Measurements from ENCODE around the gene C17orf107. TPM values are rescaled to one million over a fixed set of nuclear protein-coding genes. Genes with fewer than 3 reads are reported as not detected.
A peak's percentile ranks its signal among the peaks of the same experiment; 100 is the strongest.

C17orf107 gene
- total and polyA plus RNA-seq, 3 experiments from 2014 or later, result 2.0 to 2.3 (median 2.2) TPM

GRCh38 chr17:4945176-4945943 is 46.0 kb downstream of the C17orf107 start:
- Mint-ChIP-seq H3K27me3 (peaks cover 0 to 5% of the 10 kb centered on the region in 2 donors), H3K36me3 (peaks cover 13 to 70% (median 29%) of the 10 kb centered on the region in 3 donors), H3K4me3 (peak overlapping the region; percentile 94 to 100 (median 97)), H3K9me3 (no peaks in the 10 kb centered on the region), H3K4me1 (peaks cover 58 to 70% (median 69%) of the 10 kb centered on the region in 3 donors), H3K27ac (peak overlapping the region; percentile 92 to 99 (median 96))
- DNase-seq, result peak; percentile 39 to 88 (median 60)
- H3K9me3 ChIP-seq (ENCODE audit: low read length), result no peaks in the 10 kb centered on the region
- H3K4me3 ChIP-seq (ENCODE audit: low read length), result peak overlapping the region; percentile 51
- ChIA-PET CTCF (interaction anchor here (2.6 to 3.3 kb wide), 2 partner anchors 22 to 36 kb away, joined by 7 to 17 read pairs; partner anchors contain the start of gene SPAG7), POLR2A (interaction anchor here (0.7 to 11.7 kb wide), 3 partner anchors 22 to 104 kb away, joined by 3 to 187 read pairs (median 4); partner anchors contain the start of genes C17orf107 and SPAG7)
- H3K27me3 ChIP-seq (ENCODE audit: insufficient read depth, low read length, poor library complexity, severe bottlenecking), result no peaks in the 10 kb centered on the region
- H3K4me1 ChIP-seq (ENCODE audit: insufficient read depth, low read length), result peaks cover 64% of the 10 kb centered on the region
- H3K36me3 ChIP-seq (ENCODE audit: insufficient read depth, low read length), result peaks cover 35% of the 10 kb centered on the region
- peak overlapping the region; percentile 65 for H3K27ac ChIP-seq (ENCODE audit: low read depth, low read length)

GRCh38 chr17:4945944-4946280 is 46.6 kb downstream of the C17orf107 start:
- Histone ChIP-seq H3K4me3 (ENCODE audit: low read length) (peak overlapping the region; percentile 97), H3K4me1 (ENCODE audit: insufficient read depth, low read length) (peaks cover 67% of the 10 kb centered on the region), H3K36me3 (ENCODE audit: insufficient read depth, low read length) (peaks cover 35% of the 10 kb centered on the region), H3K27ac (ENCODE audit: low read depth, low read length) (peak overlapping the region; percentile 58), H3K27me3 (ENCODE audit: insufficient read depth, low read length, poor library complexity, severe bottlenecking) (no peaks in the 10 kb centered on the region), H3K9me3 (ENCODE audit: low read length) (no peaks in the 10 kb centered on the region)
- ChIA-PET POLR2A (interaction anchor here (1.4 to 11.7 kb wide), 2 partner anchors 21 to 46 kb away, joined by 4 to 187 read pairs; partner anchors contain the start of genes C17orf107 and SPAG7), CTCF (interaction anchor here (2.6 to 3.3 kb wide), 2 partner anchors 22 to 37 kb away, joined by 7 to 17 read pairs; partner anchors contain the start of gene SPAG7)
- no peaks in the 10 kb centered on the region for H3K9me3 Mint-ChIP-seq
- peak overlapping the region; percentile 92 to 99 (median 96) for H3K27ac Mint-ChIP-seq
- H3K4me1 Mint-ChIP-seq, result peaks cover 64 to 74% (median 73%) of the 10 kb centered on the region in 3 donors
- peak overlapping the region; percentile 94 to 100 (median 97) for H3K4me3 Mint-ChIP-seq
- peaks cover 13 to 64% (median 29%) of the 10 kb centered on the region in 3 donors for H3K36me3 Mint-ChIP-seq
- no peak for DNase-seq
- peaks cover 0 to 5% of the 10 kb centered on the region in 2 donors for H3K27me3 Mint-ChIP-seq

- Histone ChIP-seq H3K27ac (ENCODE audit: low read depth, low read length) (peak overlapping the region; percentile 58), H3K27me3 (ENCODE audit: insufficient read depth, low read length, poor library complexity, severe bottlenecking) (no peaks in the 10 kb centered on the region), H3K36me3 (ENCODE audit: insufficient read depth, low read length) (peaks cover 35% of the 10 kb centered on the region), H3K4me3 (ENCODE audit: low read length) (peak overlapping the region; percentile 97), H3K4me1 (ENCODE audit: insufficient read depth, low read length) (peaks cover 61% of the 10 kb centered on the region), H3K9me3 (ENCODE audit: low read length) (no peaks in the 10 kb centered on the region)
- peak overlapping the region; percentile 73 to 97 (median 92) for H3K27ac Mint-ChIP-seq
- H3K36me3 Mint-ChIP-seq, result peaks cover 13 to 59% (median 29%) of the 10 kb centered on the region in 3 donors
- peaks cover 61 to 73% (median 71%) of the 10 kb centered on the region in 3 donors for H3K4me1 Mint-ChIP-seq
- no peak for DNase-seq
- no peaks in the 10 kb centered on the region for H3K9me3 Mint-ChIP-seq
- ChIA-PET POLR2A (interaction anchor here (1.2 to 11.7 kb wide), 3 partner anchors 20 to 47 kb away, joined by 3 to 187 read pairs (median 4); partner anchors contain the start of genes C17orf107 and SPAG7), CTCF (interaction anchor here (0.5 to 3.3 kb wide), 4 partner anchors 21 to 118 kb away, joined by 3 to 17 read pairs (median 5); partner anchors contain the start of gene SPAG7)
- peak overlapping the region; percentile 94 to 100 (median 97) for H3K4me3 Mint-ChIP-seq
- peaks cover 0 to 5% of the 10 kb centered on the region in 2 donors for H3K27me3 Mint-ChIP-seq
Measured at GRCh38 chr17:4946312-4946976, 47.1 kb downstream of the C17orf107 start.

- Mint-ChIP-seq H3K4me3 (peak overlapping the region; percentile 94 to 100 (median 97)), H3K27ac (peak overlapping the region; percentile 73 to 97 (median 92)), H3K9me3 (no peaks in the 10 kb centered on the region), H3K27me3 (peaks cover 0 to 5% of the 10 kb centered on the region in 2 donors), H3K4me1 (peaks cover 55 to 67% (median 65%) of the 10 kb centered on the region in 3 donors), H3K36me3 (peaks cover 8 to 53% (median 24%) of the 10 kb centered on the region in 3 donors)
- no peaks in the 10 kb centered on the region for H3K9me3 ChIP-seq (ENCODE audit: low read length)
- H3K36me3 ChIP-seq (ENCODE audit: insufficient read depth, low read length), result peaks cover 35% of the 10 kb centered on the region
- DNase-seq, result no peak
- peak overlapping the region; percentile 58 for H3K27ac ChIP-seq (ENCODE audit: low read depth, low read length)
- peak overlapping the region; percentile 97 for H3K4me3 ChIP-seq (ENCODE audit: low read length)
- H3K4me1 ChIP-seq (ENCODE audit: insufficient read depth, low read length), result peaks cover 56% of the 10 kb centered on the region
- CTCF ChIA-PET, result interaction anchor here (0.5 to 3.3 kb wide), 5 partner anchors 20 to 117 kb away, joined by 3 to 17 read pairs (median 3); partner anchors contain the start of gene SPAG7
- no peaks in the 10 kb centered on the region for H3K27me3 ChIP-seq (ENCODE audit: insufficient read depth, low read length, poor library complexity, severe bottlenecking)
- POLR2A ChIA-PET, result interaction anchor here (0.7 to 11.7 kb wide), 6 partner anchors 8 to 127 kb away, joined by 3 to 187 read pairs (median 4); partner anchors contain the start of genes C17orf107, RNF167, SLC25A11 and SPAG7
Measured at GRCh38 chr17:4947010-4947410, 47.7 kb downstream of the C17orf107 start.

- Mint-ChIP-seq H3K4me1 (peaks cover 49 to 62% (median 60%) of the 10 kb centered on the region in 3 donors), H3K36me3 (peaks cover 7 to 48% (median 23%) of the 10 kb centered on the region in 3 donors), H3K9me3 (no peaks in the 10 kb centered on the region), H3K4me3 (peak overlapping the region; percentile 94 to 100 (median 97)), H3K27ac (peak overlapping the region; percentile 92 to 100 (median 95)), H3K27me3 (peaks cover 0 to 5% of the 10 kb centered on the region in 2 donors)
- Histone ChIP-seq H3K27ac (ENCODE audit: low read depth, low read length) (peak overlapping the region; percentile 90), H3K9me3 (ENCODE audit: low read length) (no peaks in the 10 kb centered on the region), H3K4me3 (ENCODE audit: low read length) (peak overlapping the region; percentile 97), H3K4me1 (ENCODE audit: insufficient read depth, low read length) (peaks cover 50% of the 10 kb centered on the region), H3K36me3 (ENCODE audit: insufficient read depth, low read length) (peaks cover 31% of the 10 kb centered on the region), H3K27me3 (ENCODE audit: insufficient read depth, low read length, poor library complexity, severe bottlenecking) (no peaks in the 10 kb centered on the region)
- ChIA-PET POLR2A (interaction anchor here (0.7 to 11.7 kb wide), 12 partner anchors 8 to 804 kb away, joined by 3 to 187 read pairs (median 4); partner anchors contain the start of genes C17orf107, INCA1, KIF1C and RNF167), CTCF (interaction anchor here (0.7 to 4.8 kb wide), 7 partner anchors 8 to 101 kb away, joined by 3 to 30 read pairs (median 5); partner anchors contain the start of genes RNF167, SLC25A11 and SPAG7)
- DNase-seq, result peak; percentile 56 to 80 (median 62)
Measured at GRCh38 chr17:4947411-4948165, 48.3 kb downstream of the C17orf107 start.

GRCh38 chr17:4948166-4948930 is 49.0 kb downstream of the C17orf107 start, which contains the start of gene PFN1:
TSS of gene PFN1 (minus strand) at chr17:4948530. CDS start at chr17:4948394, 136 bp downstream.
- peaks cover 7 to 40% (median 19%) of the 10 kb centered on the region in 3 donors for H3K36me3 Mint-ChIP-seq
- CTCF ChIA-PET, result interaction anchor here (1.0 to 4.8 kb wide), 4 partner anchors 8 to 39 kb away, joined by 4 to 30 read pairs (median 6); partner anchors contain the start of genes RNF167, SLC25A11 and SPAG7

More at GRCh38 chr17:4948166-4948930, 49.0 kb downstream of the C17orf107 start, which contains the start of gene PFN1:
- Mint-ChIP-seq H3K27me3 (peaks cover 0 to 5% of the 10 kb centered on the region in 2 donors), H3K9me3 (no peaks in the 10 kb centered on the region), H3K4me1 (peaks cover 41 to 54% (median 52%) of the 10 kb centered on the region in 3 donors), H3K4me3 (peak within 1 kb of the TSS; percentile 94 to 100 (median 97)), H3K27ac (peak within 1 kb of the TSS; percentile 92 to 100 (median 97))
- Histone ChIP-seq H3K4me3 (ENCODE audit: low read length) (peak within 1 kb of the TSS; percentile 97), H3K9me3 (ENCODE audit: low read length) (no peaks in the 10 kb centered on the region), H3K27me3 (ENCODE audit: insufficient read depth, low read length, poor library complexity, severe bottlenecking) (no peaks in the 10 kb centered on the region), H3K4me1 (ENCODE audit: insufficient read depth, low read length) (peaks cover 42% of the 10 kb centered on the region), H3K27ac (ENCODE audit: low read depth, low read length) (peak within 1 kb of the TSS; percentile 90), H3K36me3 (ENCODE audit: insufficient read depth, low read length) (peaks cover 23% of the 10 kb centered on the region)
- DNase-seq, result peak; percentile 84 to 94 (median 87)
- POLR2A ChIA-PET, result interaction anchor here (0.6 to 11.7 kb wide), 14 partner anchors 9 to 805 kb away, joined by 3 to 187 read pairs (median 3); partner anchors contain the start of genes C17orf107, CAMTA2, CHRNE and INCA1
